CD4-positive, alpha-beta T cell treated with Interleukin-2 at 100 ng/mL for 4 hours (primary cell): ENCODE data around the gene ALDH3A1.

Experiments used
- DNase-seq: peaks from one replicate; pipeline ENCODE4 v3.0.0-alpha.2; 2020; ENCODE audit warnings: low spot score

The ALDH3A1 gene

GRCh38 chr17:19718613-19719354, 29.3 kb downstream of the ALDH3A1 start:
- DNase-seq: no peak

GRCh38 chr17:19718041-19718612, 30.0 kb downstream of the ALDH3A1 start:
- DNase-seq: no peak

GRCh38 chr17:19717411-19717908, 30.6 kb downstream of the ALDH3A1 start:
- DNase-seq: no peak

- DNase-seq: no peak
Measured at GRCh38 chr17:19717031-19717360, 31.1 kb downstream of the ALDH3A1 start.

GRCh38 chr17:19716108-19717030, 31.7 kb downstream of the ALDH3A1 start, which contains the start of gene SLC47A2:
SLC47A2 (minus strand) TSS chr17:19716584; CDS start chr17:19716555, 29 bp downstream.
- no peak for DNase-seq

GRCh38 chr17:19714542-19715411, 33.3 kb downstream of the ALDH3A1 start:
- no peak for DNase-seq

GRCh38 chr17:19713901-19714361, 34.2 kb downstream of the ALDH3A1 start:
- no peak for DNase-seq

GRCh38 chr17:19713462-19713861, 34.6 kb downstream of the ALDH3A1 start:
- DNase-seq: no peak

- DNase-seq: no peak
Measured at GRCh38 chr17:19712436-19713004, 35.6 kb downstream of the ALDH3A1 start.

GRCh38 chr17:19709841-19710240, 38.3 kb downstream of the ALDH3A1 start:
- DNase-seq: no peak

- no peak for DNase-seq
Measured at GRCh38 chr17:19708431-19709175, 39.5 kb downstream of the ALDH3A1 start.

GRCh38 chr17:19707728-19708221, 40.3 kb downstream of the ALDH3A1 start:
- DNase-seq: no peak

- DNase-seq: no peak
Measured at GRCh38 chr17:19706791-19707727, 41.0 kb downstream of the ALDH3A1 start.

- DNase-seq: no peak
Measured at GRCh38 chr17:19705771-19706770, 42.0 kb downstream of the ALDH3A1 start.

- DNase-seq: no peak
Measured at GRCh38 chr17:19705201-19705600, 42.9 kb downstream of the ALDH3A1 start.

- no peak for DNase-seq
Measured at GRCh38 chr17:19703828-19704613, 44.1 kb downstream of the ALDH3A1 start.
